Measurements from ENCODE around the gene FRMD4A.

GRCh38 chr10:14356921-14357320 is 26.2 kb upstream of the FRMD4A start:
- TF ChIP-seq POLR2A (IDR thresholded peaks at IDR 0.05) (no peak), CTCF (IDR thresholded peaks at IDR 0.05) (no peak)
